Measurements from ENCODE around the gene OSBPL10.

DNA sequence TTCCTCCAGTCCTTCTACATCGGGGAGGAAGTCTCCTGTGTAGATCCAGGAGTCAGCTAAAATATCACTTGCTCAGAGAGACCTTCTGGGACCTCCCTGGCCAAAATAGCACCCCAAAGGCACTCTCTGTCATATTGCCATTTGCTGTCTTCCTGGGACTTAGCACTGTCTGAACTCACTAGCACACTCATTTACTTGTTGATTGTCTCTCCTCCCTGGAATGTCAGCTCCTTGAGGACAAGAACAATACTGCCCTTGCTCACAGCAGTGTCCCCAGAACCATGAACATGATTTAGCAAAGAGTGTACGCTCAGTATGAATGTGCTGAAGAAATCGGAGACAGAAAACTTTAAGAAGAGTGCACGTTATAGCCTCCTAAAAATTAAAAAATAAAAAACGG is 245.4 kb downstream of the OSBPL10 start:
- TF ChIP-seq, protein P1, sequence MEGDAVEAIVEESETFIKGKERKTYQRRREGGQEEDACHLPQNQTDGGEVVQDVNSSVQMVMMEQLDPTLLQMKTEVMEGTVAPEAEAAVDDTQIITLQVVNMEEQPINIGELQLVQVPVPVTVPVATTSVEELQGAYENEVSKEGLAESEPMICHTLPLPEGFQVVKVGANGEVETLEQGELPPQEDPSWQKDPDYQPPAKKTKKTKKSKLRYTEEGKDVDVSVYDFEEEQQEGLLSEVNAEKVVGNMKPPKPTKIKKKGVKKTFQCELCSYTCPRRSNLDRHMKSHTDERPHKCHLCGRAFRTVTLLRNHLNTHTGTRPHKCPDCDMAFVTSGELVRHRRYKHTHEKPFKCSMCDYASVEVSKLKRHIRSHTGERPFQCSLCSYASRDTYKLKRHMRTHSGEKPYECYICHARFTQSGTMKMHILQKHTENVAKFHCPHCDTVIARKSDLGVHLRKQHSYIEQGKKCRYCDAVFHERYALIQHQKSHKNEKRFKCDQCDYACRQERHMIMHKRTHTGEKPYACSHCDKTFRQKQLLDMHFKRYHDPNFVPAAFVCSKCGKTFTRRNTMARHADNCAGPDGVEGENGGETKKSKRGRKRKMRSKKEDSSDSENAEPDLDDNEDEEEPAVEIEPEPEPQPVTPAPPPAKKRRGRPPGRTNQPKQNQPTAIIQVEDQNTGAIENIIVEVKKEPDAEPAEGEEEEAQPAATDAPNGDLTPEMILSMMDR (IDR thresholded peaks at IDR 0.05) = no peak
- no peak for TF ChIP-seq POLR2A (IDR thresholded peaks at IDR 0.05)
